Mesenchymal stem cell (in vitro differentiated cells and primary cell): ENCODE data around the gene PREB.
"Not testable (repeated sequence)": the region's sequence is repeated elsewhere in the genome, so short reads cannot be mapped to it uniquely, and the experiment has no call there.

Source experiments
- DNase-seq: peaks from one replicate; pipeline ENCODE4 v3.0.0-alpha.2; 2013
- H2AFZ ChIP-seq: one replicate; pipeline ENCODE4 v1.6.1; 2013; ENCODE audit warnings: low read depth, mild to moderate bottlenecking, control low read depth, inconsistent platforms, low read length, moderate library complexity
- H2AK5ac ChIP-seq: 2 replicates; pipeline ENCODE4 v1.6.1; 2013; ENCODE audit warnings: low read length, moderate library complexity, mild to moderate bottlenecking, inconsistent platforms; ENCODE audit not compliant: severe bottlenecking
- H2BK120ac ChIP-seq: one replicate; pipeline ENCODE4 v1.6.1; 2013; ENCODE audit warnings: low read depth, mild to moderate bottlenecking, inconsistent platforms, low read length, moderate library complexity
- H2BK12ac ChIP-seq, 2 experiments: one replicate each; pipeline ENCODE4 v1.6.1; 2013; ENCODE audit warnings: inconsistent platforms in 2 of 2, low read length in 2 of 2, mild to moderate bottlenecking in 2 of 2, moderate library complexity in 2 of 2, control low read depth in 1 of 2
- H2BK15ac ChIP-seq: one replicate; pipeline ENCODE4 v1.6.1; 2013; ENCODE audit warnings: mild to moderate bottlenecking, low read depth, inconsistent platforms; ENCODE audit not compliant: poor library complexity, severe bottlenecking
- H2BK5ac ChIP-seq: 2 replicates; pipeline ENCODE4 v1.6.1; 2013; ENCODE audit warnings: low read depth, mild to moderate bottlenecking, low read length, control low read depth, inconsistent platforms; ENCODE audit not compliant: poor library complexity, severe bottlenecking
- H3K14ac ChIP-seq, 2 experiments: one replicate each; pipeline ENCODE4 v1.6.1; 2013; ENCODE audit warnings: inconsistent platforms in 2 of 2, low read length in 2 of 2, control low read depth in 1 of 2, mild to moderate bottlenecking in 1 of 2, moderate library complexity in 1 of 2
- H3K18ac ChIP-seq, 2 experiments: one replicate each; pipeline ENCODE4 v1.6.1; 2013; ENCODE audit warnings: inconsistent platforms in 2 of 2, low read length in 2 of 2, control low read depth in 1 of 2, low read depth in 1 of 2, mild to moderate bottlenecking in 1 of 2
- H3K23ac ChIP-seq, 2 experiments: one replicate each; pipeline ENCODE4 v1.6.1; 2013; ENCODE audit warnings: inconsistent platforms in 2 of 2, low read length in 2 of 2, mild to moderate bottlenecking in 2 of 2, moderate library complexity in 2 of 2, control low read depth in 1 of 2
- H3K27ac ChIP-seq: 2 replicates; pipeline ENCODE4 v1.5.1; 2013; ENCODE audit warnings: mild to moderate bottlenecking, moderate library complexity, low read length, control low read depth, inconsistent platforms; ENCODE audit not compliant: poor library complexity, severe bottlenecking
- H3K27me3 ChIP-seq, 2 experiments: 2 replicates each; pipeline versions ENCODE4 v1.6.1 to v1.7.0; 2013; ENCODE audit warnings: low read length in 2 of 2, mild to moderate bottlenecking in 2 of 2, moderate library complexity in 2 of 2, control low read depth in 1 of 2, inconsistent platforms in 1 of 2; ENCODE audit not compliant: control insufficient read depth in 1 of 2, insufficient read depth in 1 of 2
- H3K36me3 ChIP-seq, 2 experiments: 2 replicates each; pipeline versions ENCODE4 v1.6.1 to v1.7.0; 2013; ENCODE audit warnings: low read length in 2 of 2, control low read depth in 1 of 2, inconsistent platforms in 1 of 2, low read depth in 1 of 2, mild to moderate bottlenecking in 1 of 2; ENCODE audit not compliant: insufficient read depth in 2 of 2, control insufficient read depth in 1 of 2
- H3K4ac ChIP-seq, 2 experiments: one replicate each; pipeline ENCODE4 v1.6.1; 2013; ENCODE audit warnings: inconsistent platforms in 2 of 2, low read length in 2 of 2, mild to moderate bottlenecking in 2 of 2, moderate library complexity in 2 of 2, control low read depth in 1 of 2, low read depth in 1 of 2
- H3K4me1 ChIP-seq: 2 replicates; pipeline ENCODE4 v1.6.1; 2013; ENCODE audit warnings: low read depth, low read length, control low read depth; ENCODE audit not compliant: control insufficient read depth, insufficient read depth
- H3K4me2 ChIP-seq: 2 replicates; pipeline ENCODE4 v1.6.1; 2013; ENCODE audit warnings: low read length, mild to moderate bottlenecking, inconsistent platforms; ENCODE audit not compliant: poor library complexity, severe bottlenecking
- H3K4me3 ChIP-seq, 2 experiments: 2 replicates each; pipeline versions ENCODE4 v1.5.1 to v1.7.0; 2013; ENCODE audit warnings: low read length in 2 of 2, mild to moderate bottlenecking in 2 of 2, control low read depth in 1 of 2, low read depth in 1 of 2; ENCODE audit not compliant: insufficient read depth in 1 of 2
- H3K79me1 ChIP-seq: replicated peaks from 2 replicates; pipeline ENCODE4 v1.6.1; 2013; ENCODE audit warnings: mild to moderate bottlenecking, control low read depth, low read length, inconsistent platforms; ENCODE audit not compliant: poor library complexity, severe bottlenecking
- H3K9ac ChIP-seq: 2 replicates; pipeline ENCODE4 v1.7.0; 2013; ENCODE audit warnings: mild to moderate bottlenecking, low read length, moderate library complexity
- H3K9me3 ChIP-seq: 2 replicates; pipeline ENCODE4 v1.7.0; 2013; ENCODE audit warnings: mild to moderate bottlenecking, low read length; ENCODE audit not compliant: control insufficient read depth
- H4K8ac ChIP-seq: one replicate; pipeline ENCODE4 v1.6.1; 2013; ENCODE audit warnings: inconsistent platforms, mild to moderate bottlenecking, low read length, moderate library complexity
- H4K91ac ChIP-seq: one replicate; pipeline ENCODE4 v1.6.1; 2013; ENCODE audit warnings: mild to moderate bottlenecking, low read length, inconsistent platforms
- WGBS: methylation state at CpG from one replicate; pipeline ENCODE4 v1.1.7; 2013; ENCODE audit warnings: mixed read lengths; 5-methylcytosine and 5-hydroxymethylcytosine counted together

Gene PREB

DNA sequence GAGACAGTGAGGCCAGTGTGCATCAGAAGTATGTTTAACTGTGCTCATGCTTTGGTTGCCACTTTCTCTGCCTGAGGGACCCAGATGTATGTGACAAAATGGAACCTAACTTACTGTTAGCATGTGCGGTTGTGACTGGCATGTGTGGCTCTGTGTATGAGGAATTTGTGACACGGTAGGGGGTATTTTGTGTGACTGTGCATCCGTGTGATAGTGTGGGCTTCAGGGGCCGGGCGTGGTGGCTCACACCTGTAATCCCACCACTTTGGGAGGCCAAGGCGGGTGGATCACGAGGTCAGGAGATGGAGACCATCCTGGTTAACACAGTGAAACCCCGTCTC lies 15.1 kb downstream of the PREB start:
- WGBS = 90% methylated on average over 8 of the region's 8 CpGs
- not testable (repeated sequence) for DNase-seq
- peak overlapping the region; percentile 86 for H3K4me2 ChIP-seq

DNA sequence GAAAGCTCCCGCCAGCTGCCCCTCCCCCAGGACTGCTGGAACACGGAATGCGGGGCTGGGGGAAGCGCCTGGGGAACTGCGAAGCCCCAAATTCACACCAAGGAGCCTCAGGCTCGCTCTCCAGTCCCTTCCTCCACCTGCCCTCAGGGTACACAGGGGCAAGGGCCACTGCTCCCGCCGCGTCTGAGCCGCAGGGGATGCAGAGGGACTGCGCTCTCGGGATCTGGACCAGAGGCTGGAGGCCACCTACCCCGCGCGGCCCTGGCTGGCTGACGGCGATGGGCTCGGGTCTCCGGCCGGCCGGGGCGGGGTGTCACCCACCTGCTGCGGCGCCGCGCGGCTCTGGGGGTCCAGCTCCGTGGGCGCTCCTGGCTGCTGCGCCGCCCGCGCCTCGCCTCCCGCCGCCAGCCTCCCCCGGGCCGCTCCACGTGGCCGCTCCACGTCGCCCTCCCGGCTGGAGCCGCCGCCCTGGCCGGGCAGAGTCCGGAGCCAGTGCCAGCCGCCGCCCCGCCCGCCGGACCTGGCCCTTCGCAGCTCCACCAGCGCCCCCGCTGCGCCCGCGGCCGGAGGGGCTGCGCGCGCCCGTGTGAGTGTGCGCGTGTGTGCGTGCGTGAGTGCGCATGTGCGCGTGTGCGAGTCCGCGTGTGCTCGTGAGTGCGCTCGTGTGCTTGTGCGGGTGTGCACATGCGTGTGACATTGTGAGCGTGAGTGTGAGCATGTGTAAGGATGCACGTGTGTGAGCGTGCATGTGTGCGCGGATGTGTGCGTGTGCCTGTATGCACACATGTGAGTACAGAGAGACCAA lies 15.7 kb downstream of the PREB start, which contains the start of gene CGREF1:
Gene CGREF1, minus strand, starts transcription at position 604 of the 805 bp plus-strand sequence. CDS start 14,762 bp downstream, outside the sequence.
- peak within 1 kb of the TSS; percentile 3 for H2AFZ ChIP-seq
- no peak for DNase-seq
- H2BK15ac ChIP-seq = peak within 1 kb of the TSS; percentile 46
- peak within 1 kb of the TSS in 1 of 2 experiments; percentile 42 for H2BK12ac ChIP-seq
- peak within 1 kb of the TSS; percentile 67 for H4K91ac ChIP-seq
- no peaks in the 10 kb centered on the region for H3K9me3 ChIP-seq
- no peaks in the 10 kb centered on the region for H3K79me1 ChIP-seq
- WGBS = 14% methylated on average over 69 of the region's 84 CpGs
- H3K4me1 ChIP-seq = peaks cover 16% of the 10 kb centered on the region
- peak within 1 kb of the TSS; percentile 86 for H3K4me2 ChIP-seq
- peaks cover 36 to 72% of the 10 kb centered on the region in 2 experiments for H3K27me3 ChIP-seq
- H3K9ac ChIP-seq = peak within 1 kb of the TSS; percentile 76
- H2BK5ac ChIP-seq = no peak within 1 kb of the TSS
- peak within 1 kb of the TSS in 1 of 2 experiments; percentile 35 for H3K14ac ChIP-seq
- no peak within 1 kb of the TSS for H3K4ac ChIP-seq
- peak within 1 kb of the TSS; percentile 51 to 83 for H3K4me3 ChIP-seq
- H3K36me3 ChIP-seq = peaks cover 0 to 4% of the 10 kb centered on the region in 2 experiments
- H3K18ac ChIP-seq = peak within 1 kb of the TSS in 1 of 2 experiments; percentile 55
- H2BK120ac ChIP-seq = no peak within 1 kb of the TSS
- H4K8ac ChIP-seq = peak within 1 kb of the TSS; percentile 70
- peak within 1 kb of the TSS; percentile 20 to 66 for H3K23ac ChIP-seq
- no peak within 1 kb of the TSS for H3K27ac ChIP-seq
- H2AK5ac ChIP-seq = no peak within 1 kb of the TSS

More for the DNA sequence above, 15.1 kb downstream of the PREB start:
- Histone ChIP-seq H4K91ac (peak overlapping the region; percentile 67), H3K4me3 (peak overlapping the region; percentile 51 to 83), H3K9ac (peak overlapping the region; percentile 76), H3K14ac (peak overlapping the region in 1 of 2 experiments; percentile 35), H4K8ac (peak overlapping the region; percentile 70), H3K23ac (peak overlapping the region in 1 of 2 experiments; percentile 20), H2BK12ac (peak overlapping the region in 1 of 2 experiments; percentile 42), H3K4me1 (peaks cover 19% of the 10 kb centered on the region), H3K27me3 (peaks cover 36 to 75% of the 10 kb centered on the region in 2 experiments)
- H2BK5ac ChIP-seq, H2BK15ac ChIP-seq, H3K27ac ChIP-seq, H3K18ac ChIP-seq, H3K36me3 ChIP-seq, H3K4ac ChIP-seq, H2AK5ac ChIP-seq, H2BK120ac ChIP-seq, H3K9me3 ChIP-seq, H3K79me1 ChIP-seq, H2AFZ ChIP-seq: not testable (repeated sequence)

DNA sequence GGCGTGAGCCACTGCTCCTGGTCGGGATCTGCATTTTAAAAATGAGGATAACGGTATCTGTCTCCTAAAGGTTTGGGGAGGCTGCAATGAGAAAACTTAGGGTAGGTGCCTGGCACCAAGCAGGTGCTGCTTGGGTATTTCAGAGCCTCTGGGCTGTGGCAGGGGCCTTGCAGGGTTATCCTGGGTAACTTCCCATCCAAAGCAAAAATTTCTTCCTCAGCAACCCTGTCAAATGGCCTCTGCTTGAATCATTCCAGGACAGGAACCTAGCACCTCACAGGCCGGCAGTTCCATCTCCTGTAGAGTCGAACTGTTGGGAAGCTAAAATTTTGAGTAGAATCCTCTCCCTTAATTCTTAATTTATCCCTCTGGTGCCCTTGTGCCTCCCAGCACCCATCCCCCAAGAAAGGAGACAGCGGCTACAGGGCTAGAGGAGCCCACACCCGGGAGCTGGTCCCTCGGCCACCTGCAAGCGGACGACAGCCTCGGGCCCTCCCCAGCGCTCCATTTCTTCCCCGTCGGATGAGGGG lies 16.4 kb downstream of the PREB start:
- Histone ChIP-seq H2AFZ (no peak overlapping the region), H2BK15ac (no peak overlapping the region), H3K18ac (no peak overlapping the region), H4K8ac (no peak overlapping the region), H3K27ac (no peak overlapping the region), H3K14ac (no peak overlapping the region), H3K4me2 (peak overlapping the region; percentile 86), H2BK5ac (no peak overlapping the region), H2BK120ac (no peak overlapping the region), H3K27me3 (peaks cover 36 to 72% of the 10 kb centered on the region in 2 experiments), H3K36me3 (peaks cover 0 to 4% of the 10 kb centered on the region in 2 experiments), H2BK12ac (no peak overlapping the region), H3K4me3 (peak overlapping the region in 1 of 2 experiments; percentile 83), H3K9me3 (no peaks in the 10 kb centered on the region), H3K79me1 (no peaks in the 10 kb centered on the region), H3K9ac (peak overlapping the region; percentile 76), H3K4me1 (peaks cover 10% of the 10 kb centered on the region), H3K23ac (no peak overlapping the region), H3K4ac (no peak overlapping the region), H4K91ac (no peak overlapping the region), H2AK5ac (no peak overlapping the region)
- 30% methylated on average over 14 of the region's 14 CpGs for WGBS
- DNase-seq = no peak

DNA sequence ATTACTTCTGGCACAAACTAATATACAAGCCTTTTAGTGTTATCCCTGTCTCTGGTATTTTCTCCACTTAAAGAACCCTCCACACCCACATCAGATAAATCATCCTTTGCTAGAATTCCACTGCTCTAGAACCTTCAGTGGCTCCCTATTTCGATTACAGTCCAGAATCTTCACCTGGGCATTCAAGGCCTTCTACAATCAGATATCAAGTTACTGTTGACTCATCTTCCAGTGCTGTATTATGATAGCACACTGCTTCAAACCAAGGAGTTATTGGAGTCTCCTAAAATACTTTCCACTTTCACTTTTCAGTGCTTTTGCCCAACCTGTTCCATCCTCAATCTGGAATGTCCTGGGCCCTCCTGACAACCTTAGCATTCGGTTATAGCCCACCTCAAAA lies 18.9 kb downstream of the PREB start:
- WGBS = 55% methylated on average over 2 of the region's 2 CpGs
- Histone ChIP-seq H3K9ac (no peak overlapping the region), H3K4ac (no peak overlapping the region), H2AK5ac (no peak overlapping the region), H3K27ac (no peak overlapping the region), H3K4me1 (peaks cover 10% of the 10 kb centered on the region), H3K9me3 (no peaks in the 10 kb centered on the region), H3K4me3 (no peak overlapping the region), H4K91ac (no peak overlapping the region), H3K27me3 (peaks cover 15 to 51% of the 10 kb centered on the region in 2 experiments), H2BK15ac (no peak overlapping the region), H3K14ac (no peak overlapping the region), H3K18ac (no peak overlapping the region), H2BK12ac (no peak overlapping the region), H3K79me1 (no peaks in the 10 kb centered on the region), H2BK5ac (no peak overlapping the region), H3K23ac (no peak overlapping the region), H4K8ac (no peak overlapping the region), H2BK120ac (no peak overlapping the region), H2AFZ (no peak overlapping the region), H3K36me3 (peaks cover 0 to 4% of the 10 kb centered on the region in 2 experiments), H3K4me2 (no peak overlapping the region)
- no peak for DNase-seq
